ENCODE results near the gene GATB. TPM values are rescaled to one million over a fixed set of nuclear protein-coding genes. Genes with fewer than 3 reads are reported as not detected.

GATB gene
- total RNA-seq, 4 donors from 2014 or later = 19.6 to 28.9 (median 23.8) TPM

- peaks cover 0 to 20% (median 0%) of the 10 kb centered on the region in 3 donors for H3K36me3 ChIP-seq
- no peak overlapping the region for H3K4me3 ChIP-seq
- H3K9me3 ChIP-seq = no peaks in the 10 kb centered on the region
- no peak for TF ChIP-seq POLR2A (IDR thresholded peaks at IDR 0.05)
- no peak for TF ChIP-seq CTCF (IDR thresholded peaks at IDR 0.05)
- H3K27me3 ChIP-seq = no peaks in the 10 kb centered on the region
- no peak for DNase-seq
- no peak overlapping the region for H3K27ac ChIP-seq
- no peaks in the 10 kb centered on the region for H3K4me1 ChIP-seq
Measured at GRCh38 chr4:151702256-151702655, 58.6 kb downstream of the GATB start.

- Histone ChIP-seq H3K36me3 (peaks cover 0 to 20% (median 0%) of the 10 kb centered on the region in 3 donors), H3K27ac (no peak overlapping the region), H3K4me3 (no peak overlapping the region), H3K9me3 (no peaks in the 10 kb centered on the region), H3K27me3 (no peaks in the 10 kb centered on the region), H3K4me1 (no peaks in the 10 kb centered on the region)
- no peak for DNase-seq
- no peak for TF ChIP-seq CTCF (IDR thresholded peaks at IDR 0.05)
- no peak for TF ChIP-seq POLR2A (IDR thresholded peaks at IDR 0.05)
Measured at GRCh38 chr4:151700566-151701316, 60.1 kb downstream of the GATB start.

- Histone ChIP-seq H3K9me3 (no peaks in the 10 kb centered on the region), H3K27me3 (no peaks in the 10 kb centered on the region), H3K27ac (no peak overlapping the region), H3K4me3 (no peak overlapping the region), H3K36me3 (peaks cover 0 to 12% (median 0%) of the 10 kb centered on the region in 3 donors), H3K4me1 (no peaks in the 10 kb centered on the region)
- no peak for TF ChIP-seq POLR2A (IDR thresholded peaks at IDR 0.05)
- TF ChIP-seq CTCF (IDR thresholded peaks at IDR 0.05) = no peak
- DNase-seq = no peak
Measured at GRCh38 chr4:151698213-151698612, 62.6 kb downstream of the GATB start.

- Histone ChIP-seq H3K4me1 (no peaks in the 10 kb centered on the region), H3K4me3 (no peak overlapping the region), H3K27ac (no peak overlapping the region), H3K27me3 (no peaks in the 10 kb centered on the region), H3K36me3 (no peaks in the 10 kb centered on the region), H3K9me3 (no peaks in the 10 kb centered on the region)
- TF ChIP-seq POLR2A (IDR thresholded peaks at IDR 0.05) (no peak), CTCF (IDR thresholded peaks at IDR 0.05) (no peak)
- no peak for DNase-seq
Measured at GRCh38 chr4:151694961-151695720, 65.7 kb downstream of the GATB start.

- Histone ChIP-seq H3K4me3 (no peak overlapping the region), H3K9me3 (no peaks in the 10 kb centered on the region), H3K4me1 (no peaks in the 10 kb centered on the region), H3K27ac (no peak overlapping the region), H3K36me3 (no peaks in the 10 kb centered on the region), H3K27me3 (no peaks in the 10 kb centered on the region)
- DNase-seq = no peak
- no peak for TF ChIP-seq POLR2A (IDR thresholded peaks at IDR 0.05)
- no peak for TF ChIP-seq CTCF (IDR thresholded peaks at IDR 0.05)
Measured at GRCh38 chr4:151692821-151693673, 67.8 kb downstream of the GATB start.

All from Peyer's patch (tissue), 4 donors.